Measurements from ENCODE around the gene CACNG7.

DNA sequence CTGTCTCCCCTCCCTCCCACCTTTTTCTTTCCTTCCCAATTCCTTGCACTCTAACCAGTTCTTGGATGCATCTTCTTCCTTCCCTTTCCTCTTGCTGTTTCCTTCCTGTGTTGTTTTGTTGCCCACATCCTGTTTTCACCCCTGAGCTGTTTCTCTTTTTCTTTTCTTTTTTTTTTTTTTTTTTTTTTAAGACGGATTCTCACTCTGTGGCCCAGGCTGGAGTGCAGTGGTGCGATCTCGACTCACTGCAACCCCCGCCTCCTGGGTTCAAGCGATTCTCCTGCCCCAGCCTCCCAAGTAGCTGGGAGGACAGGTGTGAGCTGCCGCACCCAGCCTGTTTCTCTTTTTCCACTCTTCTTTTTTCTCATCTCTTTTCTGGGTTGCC is 34.5 kb upstream of the CACNG7 start:
- TF ChIP-seq RAD21 (IDR thresholded peaks at IDR 0.05; ENCODE audit: insufficient read depth, low read depth, low read length) (no peak), ZNF384 (IDR thresholded peaks at IDR 0.05; ENCODE audit: borderline replicate concordance, low read depth, low read length) (no peak), ZZZ3 (IDR thresholded peaks at IDR 0.05; ENCODE audit: control insufficient read depth, insufficient read length, low read depth) (no peak), EGR1 (IDR thresholded peaks at IDR 0.05; ENCODE audit: borderline replicate concordance in 1 of 2, low read depth in 2 of 2, low read length in 2 of 2) (no peak), POLR2AphosphoS5 (IDR thresholded peaks at IDR 0.05; ENCODE audit: low read length) (no peak), ZNF24 (IDR thresholded peaks at IDR 0.05) (no peak), SP1 (IDR thresholded peaks at IDR 0.05; ENCODE audit: low read depth, low read length) (no peak), EP300 (IDR thresholded peaks at IDR 0.05; ENCODE audit: borderline replicate concordance in 1 of 2, control insufficient read depth in 1 of 2, low read depth in 2 of 2, low read length in 2 of 2) (no peak)
- TF ChIP-seq, protein P1, sequence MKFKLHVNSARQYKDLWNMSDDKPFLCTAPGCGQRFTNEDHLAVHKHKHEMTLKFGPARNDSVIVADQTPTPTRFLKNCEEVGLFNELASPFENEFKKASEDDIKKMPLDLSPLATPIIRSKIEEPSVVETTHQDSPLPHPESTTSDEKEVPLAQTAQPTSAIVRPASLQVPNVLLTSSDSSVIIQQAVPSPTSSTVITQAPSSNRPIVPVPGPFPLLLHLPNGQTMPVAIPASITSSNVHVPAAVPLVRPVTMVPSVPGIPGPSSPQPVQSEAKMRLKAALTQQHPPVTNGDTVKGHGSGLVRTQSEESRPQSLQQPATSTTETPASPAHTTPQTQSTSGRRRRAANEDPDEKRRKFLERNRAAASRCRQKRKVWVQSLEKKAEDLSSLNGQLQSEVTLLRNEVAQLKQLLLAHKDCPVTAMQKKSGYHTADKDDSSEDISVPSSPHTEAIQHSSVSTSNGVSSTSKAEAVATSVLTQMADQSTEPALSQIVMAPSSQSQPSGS (IDR thresholded peaks at IDR 0.05; ENCODE audit: low read length) = no peak
- TF ChIP-seq, protein P2, sequence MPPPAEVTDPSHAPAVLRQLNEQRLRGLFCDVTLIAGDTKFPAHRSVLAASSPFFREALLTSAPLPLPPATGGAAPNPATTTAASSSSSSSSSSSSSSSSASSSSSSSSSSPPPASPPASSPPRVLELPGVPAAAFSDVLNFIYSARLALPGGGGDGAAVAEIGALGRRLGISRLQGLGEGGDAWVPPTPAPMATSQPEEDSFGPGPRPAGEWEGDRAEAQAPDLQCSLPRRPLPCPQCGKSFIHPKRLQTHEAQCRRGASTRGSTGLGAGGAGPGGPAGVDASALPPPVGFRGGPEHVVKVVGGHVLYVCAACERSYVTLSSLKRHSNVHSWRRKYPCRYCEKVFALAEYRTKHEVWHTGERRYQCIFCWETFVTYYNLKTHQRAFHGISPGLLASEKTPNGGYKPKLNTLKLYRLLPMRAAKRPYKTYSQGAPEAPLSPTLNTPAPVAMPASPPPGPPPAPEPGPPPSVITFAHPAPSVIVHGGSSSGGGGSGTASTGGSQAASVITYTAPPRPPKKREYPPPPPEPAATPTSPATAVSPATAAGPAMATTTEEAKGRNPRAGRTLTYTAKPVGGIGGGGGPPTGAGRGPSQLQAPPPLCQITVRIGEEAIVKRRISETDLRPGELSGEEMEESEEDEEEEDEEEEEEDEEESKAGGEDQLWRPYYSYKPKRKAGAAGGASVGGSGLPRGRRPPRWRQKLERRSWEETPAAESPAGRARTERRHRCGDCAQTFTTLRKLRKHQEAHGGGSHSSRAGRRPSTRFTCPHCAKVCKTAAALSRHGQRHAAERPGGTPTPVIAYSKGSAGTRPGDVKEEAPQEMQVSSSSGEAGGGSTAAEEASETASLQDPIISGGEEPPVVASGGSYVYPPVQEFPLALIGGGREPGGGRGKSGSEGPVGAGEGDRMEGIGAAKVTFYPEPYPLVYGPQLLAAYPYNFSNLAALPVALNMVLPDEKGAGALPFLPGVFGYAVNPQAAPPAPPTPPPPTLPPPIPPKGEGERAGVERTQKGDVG (CRISPR knock-in tag; IDR thresholded peaks at IDR 0.05) = no peak
- TF ChIP-seq, protein P3, sequence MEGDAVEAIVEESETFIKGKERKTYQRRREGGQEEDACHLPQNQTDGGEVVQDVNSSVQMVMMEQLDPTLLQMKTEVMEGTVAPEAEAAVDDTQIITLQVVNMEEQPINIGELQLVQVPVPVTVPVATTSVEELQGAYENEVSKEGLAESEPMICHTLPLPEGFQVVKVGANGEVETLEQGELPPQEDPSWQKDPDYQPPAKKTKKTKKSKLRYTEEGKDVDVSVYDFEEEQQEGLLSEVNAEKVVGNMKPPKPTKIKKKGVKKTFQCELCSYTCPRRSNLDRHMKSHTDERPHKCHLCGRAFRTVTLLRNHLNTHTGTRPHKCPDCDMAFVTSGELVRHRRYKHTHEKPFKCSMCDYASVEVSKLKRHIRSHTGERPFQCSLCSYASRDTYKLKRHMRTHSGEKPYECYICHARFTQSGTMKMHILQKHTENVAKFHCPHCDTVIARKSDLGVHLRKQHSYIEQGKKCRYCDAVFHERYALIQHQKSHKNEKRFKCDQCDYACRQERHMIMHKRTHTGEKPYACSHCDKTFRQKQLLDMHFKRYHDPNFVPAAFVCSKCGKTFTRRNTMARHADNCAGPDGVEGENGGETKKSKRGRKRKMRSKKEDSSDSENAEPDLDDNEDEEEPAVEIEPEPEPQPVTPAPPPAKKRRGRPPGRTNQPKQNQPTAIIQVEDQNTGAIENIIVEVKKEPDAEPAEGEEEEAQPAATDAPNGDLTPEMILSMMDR (IDR thresholded peaks at IDR 0.05 in 2 of 3, conservative IDR thresholded peaks at IDR 0.05 in 1 of 3; ENCODE audit: control insufficient read depth in 2 of 3, extremely low read depth in 1 of 3, insufficient read depth in 1 of 3, low read depth in 3 of 3, low read length in 3 of 3) = no peak

All from GM12878 (cell line).